Measurements from ENCODE around the gene VKORC1.

GRCh38 chr16:31083081-31083480, 11.5 kb downstream of the VKORC1 start:
- TF ChIP-seq CTCF (IDR thresholded peaks at IDR 0.05 in 4 of 5, conservative IDR thresholded peaks at IDR 0.05 in 1 of 5), result no peak
- TF ChIP-seq POLR2A (IDR thresholded peaks at IDR 0.05), result no peak
